ENCODE results near the gene MAGI2.

Gene MAGI2

GRCh38 chr7:78636727-78637126, 816.7 kb downstream of the MAGI2 start:
- DNase-seq (ENCODE audit: low read depth) = no peak
- H3K4me3 ChIP-seq (ENCODE audit: low read length) = no peak overlapping the region
- no peak for TF ChIP-seq CTCF (conservative IDR thresholded peaks at IDR 0.05; ENCODE audit: low read length)

GRCh38 chr7:78635026-78635793, 818.3 kb downstream of the MAGI2 start:
- DNase-seq (ENCODE audit: low read depth) = no peak
- H3K4me3 ChIP-seq (ENCODE audit: low read length) = no peak overlapping the region
- no peak for TF ChIP-seq CTCF (conservative IDR thresholded peaks at IDR 0.05; ENCODE audit: low read length)

- no peak for DNase-seq (ENCODE audit: low read depth)
- no peak for TF ChIP-seq CTCF (conservative IDR thresholded peaks at IDR 0.05; ENCODE audit: low read length)
- H3K4me3 ChIP-seq (ENCODE audit: low read length) = no peak overlapping the region
Observed at GRCh38 chr7:78634093-78634492, 819.4 kb downstream of the MAGI2 start.

GRCh38 chr7:78620920-78621319, 832.5 kb downstream of the MAGI2 start:
- no peak for DNase-seq (ENCODE audit: low read depth)
- H3K4me3 ChIP-seq (ENCODE audit: low read length) = no peak overlapping the region
- TF ChIP-seq CTCF (conservative IDR thresholded peaks at IDR 0.05; ENCODE audit: low read length) = no peak

- H3K4me3 ChIP-seq (ENCODE audit: low read length) = no peak overlapping the region
- no peak for TF ChIP-seq CTCF (conservative IDR thresholded peaks at IDR 0.05; ENCODE audit: low read length)
- no peak for DNase-seq (ENCODE audit: low read depth)
Observed at GRCh38 chr7:78616539-78616938, 836.9 kb downstream of the MAGI2 start.

- DNase-seq (ENCODE audit: low read depth) = no peak
- no peak overlapping the region for H3K4me3 ChIP-seq (ENCODE audit: low read length)
- TF ChIP-seq CTCF (conservative IDR thresholded peaks at IDR 0.05; ENCODE audit: low read length) = no peak
Observed at GRCh38 chr7:78609281-78609680, 844.2 kb downstream of the MAGI2 start.

- no peak overlapping the region for H3K4me3 ChIP-seq (ENCODE audit: low read length)
- DNase-seq (ENCODE audit: low read depth) = no peak
- TF ChIP-seq CTCF (conservative IDR thresholded peaks at IDR 0.05; ENCODE audit: low read length) = no peak; the same call in 1 of the 2 replicates
Observed at GRCh38 chr7:78607099-78607498, 846.4 kb downstream of the MAGI2 start.
